Keratinocyte (primary cell): Measurements from ENCODE around the gene CCDC171. TPM values are rescaled to one million over a fixed set of nuclear protein-coding genes. Genes with fewer than 3 reads are reported as not detected.

Experiments used
- DNase-seq: peaks from one replicate; pipeline ENCODE4 v3.0.0-alpha.2; 2011; ENCODE audit warnings: low read depth, missing footprints, low spot score
- FAIRE-seq: peaks from 2 replicates; lab custom pipeline; 2011; peaks lifted over from hg19 to GRCh38; lab: Jason Lieb, UNC
- H2AFZ ChIP-seq: 2 replicates; pipeline ENCODE4 v1.6.0; 2012; ENCODE audit warnings: low read length, control low read depth, inconsistent platforms; ENCODE audit not compliant: control insufficient read depth
- H3K27ac ChIP-seq: 2 replicates; pipeline ENCODE4 v1.5.1; 2011; ENCODE audit warnings: low read length; ENCODE audit not compliant: control insufficient read depth, insufficient read depth
- H3K27me3 ChIP-seq: 3 replicates; pipeline ENCODE4 v1.6.0; 2011; ENCODE audit warnings: low read length; ENCODE audit not compliant: control insufficient read depth, insufficient read depth; ENCODE audit errors: extremely low read depth
- H3K36me3 ChIP-seq, 2 experiments: 2 replicates in 1 of 2; 3 replicates in 1 of 2; pipeline ENCODE4 v1.5.1; 2011; ENCODE audit warnings: low read length in 2 of 2, mild to moderate bottlenecking in 1 of 2; ENCODE audit not compliant: control insufficient read depth in 2 of 2, insufficient read depth in 2 of 2; ENCODE audit errors: extremely low read depth in 1 of 2
- H3K4me1 ChIP-seq: 3 replicates; pipeline ENCODE4 v1.5.1; 2011; ENCODE audit warnings: low read length; ENCODE audit not compliant: control insufficient read depth, insufficient read depth; ENCODE audit errors: extremely low read depth
- H3K4me2 ChIP-seq: 3 replicates; pipeline ENCODE4 v1.6.0; 2011; ENCODE audit warnings: low read depth, low read length; ENCODE audit not compliant: control insufficient read depth, insufficient read depth; ENCODE audit errors: extremely low read depth
- H3K4me3 ChIP-seq, 3 experiments: fragments of 200-600 bp in 1 of 3; sonication (generic) in 1 of 3; 2 replicates in 2 of 3; 3 replicates in 1 of 3; pipeline ENCODE4 v1.5.1; 2011 to 2016; ENCODE audit warnings: low read length in 3 of 3, mild to moderate bottlenecking in 3 of 3, control low read depth in 2 of 3, inconsistent platforms in 1 of 3, low read depth in 1 of 3, mixed read lengths in 1 of 3, mixed run types in 1 of 3, moderate library complexity in 1 of 3; ENCODE audit not compliant: control insufficient read depth in 2 of 3, insufficient read depth in 2 of 3; ENCODE audit errors: extremely low read depth in 1 of 3
- H3K79me2 ChIP-seq: 2 replicates; pipeline ENCODE4 v1.6.0; 2012; ENCODE audit warnings: low read length; ENCODE audit not compliant: control insufficient read depth, insufficient read depth
- H3K9ac ChIP-seq: 3 replicates; pipeline ENCODE4 v1.6.0; 2011; ENCODE audit warnings: low read length; ENCODE audit not compliant: control insufficient read depth, insufficient read depth; ENCODE audit errors: extremely low read depth
- H3K9me1 ChIP-seq: 3 replicates; pipeline ENCODE4 v1.6.0; 2011; ENCODE audit warnings: low read length; ENCODE audit not compliant: control insufficient read depth, insufficient read depth; ENCODE audit errors: extremely low read depth
- H3K9me3 ChIP-seq: 2 replicates; pipeline ENCODE4 v1.5.1; 2012; ENCODE audit warnings: low read depth, low read length; ENCODE audit not compliant: control insufficient read depth
- H4K20me1 ChIP-seq: 3 replicates; pipeline ENCODE4 v1.6.0; 2011; ENCODE audit warnings: low read length; ENCODE audit not compliant: control insufficient read depth, insufficient read depth; ENCODE audit errors: extremely low read depth
- EZH2 ChIP-seq: IDR thresholded peaks from one replicate; pipeline ENCODE4 v1.6.1; 2012; ENCODE audit warnings: inconsistent platforms, mild to moderate bottlenecking, low read length, moderate library complexity
- dilution Hi-C: fragments of 300-500 bp; cut with MboI; formaldehyde crosslinking; loops from one replicate; pipeline ENCODE4 v1.7.0; 2020; ENCODE audit warnings: low sequenced_read_pairs; ENCODE audit not compliant: extremely low pct_ligation_motif_present
- polyA plus RNA-seq, 5 experiments: library from polyadenylated mRNA; depleted of rRNA in 3 of 5; stranded (reverse) in 3 of 5; stranded (forward) in 1 of 5; unstranded in 1 of 5; fragments of >200 nt; gene quantifications; 1 replicate in 1 of 5; 2 replicates in 3 of 5; 3 replicates in 1 of 5; pipeline versions ENCODE4 v1.2.1 to v1.2.3, GENCODE V29; 2011 to 2012; ENCODE audit warnings: missing spikeins in 2 of 5, low read depth in 1 of 5, low replicate concordance in 1 of 5
- TF ChIP-seq, protein P1 (sequence below), 3 experiments: IDR thresholded peaks in 1 of 3; conservative IDR thresholded peaks in 1 of 3; optimal IDR thresholded peaks in 1 of 3; 2 replicates in 2 of 3; 3 replicates in 1 of 3; pipeline versions ENCODE3 to v1.5.1; 2011; ENCODE audit warnings: low read length in 3 of 3, mild to moderate bottlenecking in 3 of 3, moderate library complexity in 2 of 3, control low read depth in 1 of 3, inconsistent platforms in 1 of 3; ENCODE audit not compliant: insufficient read depth in 2 of 3; ENCODE audit errors: extremely low read depth in 1 of 3

The CCDC171 gene
- polyA plus RNA-seq, 1 donor (not counting 4 experiments of a cell fraction or from before 2014, with no cell fraction given), result 0.46 TPM

DNA sequence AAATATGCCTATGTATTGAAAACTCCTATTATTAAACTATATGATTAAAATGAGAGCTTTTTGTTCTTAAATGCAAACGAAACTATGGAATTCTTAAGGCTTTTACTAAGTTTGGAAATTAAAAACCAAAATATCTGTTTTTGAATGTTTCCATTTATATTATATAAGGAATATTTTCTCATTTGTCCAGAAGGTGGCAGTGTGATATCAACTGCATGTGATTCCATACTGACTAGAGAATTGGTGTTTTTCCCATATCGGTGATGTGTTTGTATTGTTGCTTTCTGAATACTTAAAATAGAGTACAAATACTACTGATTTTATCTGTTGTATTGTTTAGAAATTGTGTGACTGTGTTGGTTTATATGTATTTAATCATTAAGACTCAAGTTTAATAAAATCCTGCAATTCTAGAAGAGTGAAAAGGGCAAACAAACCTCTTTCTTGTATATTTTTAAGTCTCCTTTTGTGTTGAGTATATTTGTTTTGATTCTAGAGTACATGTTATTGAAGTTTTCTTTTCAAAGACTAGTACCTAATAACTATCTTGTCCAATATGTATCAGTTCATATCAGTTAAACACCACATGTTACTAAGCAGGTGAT lies 320.8 kb downstream of the CCDC171 start:
- FAIRE-seq, result no peak
- DNase-seq, result no peak

DNA sequence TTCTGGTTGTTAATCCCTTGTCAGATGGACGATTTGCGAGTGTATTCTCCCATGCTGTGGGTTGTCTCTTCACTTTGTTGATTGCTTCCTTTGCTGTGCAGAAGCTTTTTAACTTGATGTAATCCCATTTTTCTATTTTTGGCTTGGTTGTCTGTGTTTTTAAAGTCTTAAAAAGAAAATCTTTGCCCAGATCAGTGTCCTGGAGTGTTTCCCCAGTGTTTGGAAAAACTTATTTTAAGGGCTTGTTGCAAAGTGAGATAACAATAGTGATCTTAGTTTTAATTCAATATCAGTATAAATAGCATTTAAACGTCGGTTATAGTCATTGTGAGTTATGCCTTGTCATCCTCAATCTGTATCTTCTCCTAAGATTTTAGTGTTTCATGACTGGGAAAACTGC lies 329.5 kb downstream of the CCDC171 start:
- no peaks in the 10 kb centered on the region for H3K36me3 ChIP-seq
- H3K27ac ChIP-seq, result no peak overlapping the region
- H3K79me2 ChIP-seq, result no peaks in the 10 kb centered on the region
- no peak for DNase-seq
- no peaks in the 10 kb centered on the region for H3K9me1 ChIP-seq
- H3K4me1 ChIP-seq, result no peaks in the 10 kb centered on the region
- no peaks in the 10 kb centered on the region for H3K9me3 ChIP-seq
- dilution Hi-C loops, result no loop called here
- H4K20me1 ChIP-seq, result no peaks in the 10 kb centered on the region
- no peak overlapping the region for H3K4me2 ChIP-seq
- H3K27me3 ChIP-seq, result no peaks in the 10 kb centered on the region
- no peak overlapping the region for H2AFZ ChIP-seq
- FAIRE-seq, result no peak
- H3K4me3 ChIP-seq, result no peak overlapping the region
- no peak overlapping the region for H3K9ac ChIP-seq
- TF ChIP-seq EZH2, result no peak
- TF ChIP-seq, protein P1, sequence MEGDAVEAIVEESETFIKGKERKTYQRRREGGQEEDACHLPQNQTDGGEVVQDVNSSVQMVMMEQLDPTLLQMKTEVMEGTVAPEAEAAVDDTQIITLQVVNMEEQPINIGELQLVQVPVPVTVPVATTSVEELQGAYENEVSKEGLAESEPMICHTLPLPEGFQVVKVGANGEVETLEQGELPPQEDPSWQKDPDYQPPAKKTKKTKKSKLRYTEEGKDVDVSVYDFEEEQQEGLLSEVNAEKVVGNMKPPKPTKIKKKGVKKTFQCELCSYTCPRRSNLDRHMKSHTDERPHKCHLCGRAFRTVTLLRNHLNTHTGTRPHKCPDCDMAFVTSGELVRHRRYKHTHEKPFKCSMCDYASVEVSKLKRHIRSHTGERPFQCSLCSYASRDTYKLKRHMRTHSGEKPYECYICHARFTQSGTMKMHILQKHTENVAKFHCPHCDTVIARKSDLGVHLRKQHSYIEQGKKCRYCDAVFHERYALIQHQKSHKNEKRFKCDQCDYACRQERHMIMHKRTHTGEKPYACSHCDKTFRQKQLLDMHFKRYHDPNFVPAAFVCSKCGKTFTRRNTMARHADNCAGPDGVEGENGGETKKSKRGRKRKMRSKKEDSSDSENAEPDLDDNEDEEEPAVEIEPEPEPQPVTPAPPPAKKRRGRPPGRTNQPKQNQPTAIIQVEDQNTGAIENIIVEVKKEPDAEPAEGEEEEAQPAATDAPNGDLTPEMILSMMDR (optimal IDR thresholded peaks at IDR 0.05 in 1 of 3, IDR thresholded peaks at IDR 0.05 in 1 of 3, conservative IDR thresholded peaks at IDR 0.05 in 1 of 3; ENCODE audit: extremely low read depth in 1 of 3, insufficient read depth in 2 of 3, low read length in 3 of 3), result no peak

More for the DNA sequence above, 320.8 kb downstream of the CCDC171 start:
- Histone ChIP-seq H3K4me2 (peak overlapping the region; percentile 37), H3K9me3 (no peaks in the 10 kb centered on the region), H3K4me1 (no peaks in the 10 kb centered on the region), H3K36me3 (no peaks in the 10 kb centered on the region), H3K27me3 (no peaks in the 10 kb centered on the region), H3K9me1 (no peaks in the 10 kb centered on the region), H3K27ac (no peak overlapping the region), H2AFZ (peak overlapping the region; percentile 75), H3K4me3 (no peak overlapping the region), H3K79me2 (no peaks in the 10 kb centered on the region), H3K9ac (no peak overlapping the region), H4K20me1 (no peaks in the 10 kb centered on the region)
- dilution Hi-C loops, result no loop called here
- TF ChIP-seq, protein P1 (optimal IDR thresholded peaks at IDR 0.05 in 1 of 3, IDR thresholded peaks at IDR 0.05 in 1 of 3, conservative IDR thresholded peaks at IDR 0.05 in 1 of 3; ENCODE audit: extremely low read depth in 1 of 3, insufficient read depth in 2 of 3, low read length in 3 of 3), result peak in 2 of 3 experiments; percentile 32 to 36
- TF ChIP-seq EZH2, result no peak
